ENCODE results near the gene RNF138. TPM values are rescaled to one million over a fixed set of nuclear protein-coding genes. Genes with fewer than 3 reads are reported as not detected.
"Not testable (repeated sequence)": the region's sequence is repeated elsewhere in the genome, so short reads cannot be mapped to it uniquely, and the experiment has no call there.

Gene RNF138
- total and polyA plus RNA-seq, 2 of the 13 experiments (the other 11 are each of a cell fraction or from before 2014, with no cell fraction given) = 14.6 to 33.6 TPM

DNA sequence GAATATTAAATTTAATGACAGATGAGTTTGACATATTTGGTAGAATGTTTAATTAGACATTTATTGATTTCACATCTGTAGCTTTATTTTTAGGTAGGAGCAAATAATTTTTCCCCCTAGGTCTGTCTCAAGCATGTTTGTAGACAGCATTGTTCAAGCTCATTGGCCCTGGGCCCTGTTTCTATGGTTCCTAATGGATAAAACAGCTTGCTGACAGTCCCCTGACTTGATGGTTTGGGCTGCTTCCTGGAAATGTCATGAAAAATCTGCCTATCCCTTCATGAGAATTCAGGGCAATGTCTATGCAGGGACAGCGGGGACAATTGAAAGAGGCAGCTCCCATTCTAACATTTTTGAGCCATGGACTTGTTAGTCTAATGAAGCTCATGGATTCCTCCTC is 83.6 kb downstream of the RNF138 start:
- H3K27me3 ChIP-seq (ENCODE audit: control insufficient read depth in 1 of 2, insufficient read depth in 2 of 2, low read length in 2 of 2) = no peaks in the 10 kb centered on the region
- in situ Hi-C loops (cut with HindIII; ENCODE audit: extremely low pct_ligation_motif_present, low pct_unique_long_range_greater_than_20kb) (no loop called here), intact Hi-C loops (cut with micrococcal nuclease; ENCODE audit: unreplicated experiment) (no loop called here)
- POLR2A ChIA-PET = no interaction called here
- no peak overlapping the region for H3K9ac ChIP-seq (ENCODE audit: insufficient read depth, low read depth, low read length)
- H3K27ac ChIP-seq (ENCODE audit: extremely low read length, insufficient read depth, low read length) = no peak overlapping the region
- no peak overlapping the region for H3K4me2 ChIP-seq (ENCODE audit: low read depth, low read length)
- H4K20me1 ChIP-seq (ENCODE audit: insufficient read depth, low read length) = no peaks in the 10 kb centered on the region
- ATAC-seq = no peak
- 62% methylated on average over 1 of the region's 1 CpG for WGBS (ENCODE audit: low lambda C conversion rate)
- no peak for FAIRE-seq
- TF ChIP-seq MXD3 (CRISPR knock-in tag; IDR thresholded peaks at IDR 0.05) (no peak), JDP2 (CRISPR knock-in tag; IDR thresholded peaks at IDR 0.05; ENCODE audit: borderline replicate concordance) (no peak), ERF (CRISPR knock-in tag; IDR thresholded peaks at IDR 0.05) (no peak), ONECUT2 (CRISPR knock-in tag; IDR thresholded peaks at IDR 0.05) (no peak), ZNF280B (CRISPR knock-in tag; IDR thresholded peaks at IDR 0.05; ENCODE audit: borderline replicate concordance) (no peak), HOXD1 (CRISPR knock-in tag; IDR thresholded peaks at IDR 0.05) (no peak)
- H3K36me3 ChIP-seq (replicated peaks in 1 of 2; ENCODE audit: control insufficient read depth in 1 of 2, insufficient read depth in 2 of 2, low read length in 2 of 2) = no peaks in the 10 kb centered on the region
- no peaks in the 10 kb centered on the region for H3K4me1 ChIP-seq (ENCODE audit: insufficient read depth, low read length)
- CTCF ChIA-PET (ENCODE audit: low intra/inter-chr PET ratio, low total read pairs) = no interaction called here
- no TSS peak for BruUV-seq (replicated peaks)
- H3K79me2 ChIP-seq (ENCODE audit: insufficient read depth, low read length) = no peaks in the 10 kb centered on the region
- no peak for DNase-seq (ENCODE audit: low spot score)
- no peak overlapping the region for H2AFZ ChIP-seq (ENCODE audit: low read length)
- no peak overlapping the region for H3K4me3 ChIP-seq (replicated peaks in 1 of 3; ENCODE audit: insufficient read depth in 1 of 3, low read depth in 2 of 3, low read length in 3 of 3)
- no peaks in the 10 kb centered on the region for H3K9me3 ChIP-seq (ENCODE audit: low read length)

GRCh38 chr18:32176745-32177144 is 85.1 kb downstream of the RNF138 start:
- H3K27me3 ChIP-seq (ENCODE audit: control insufficient read depth in 1 of 2, insufficient read depth in 2 of 2, low read length in 2 of 2); H4K20me1 ChIP-seq (ENCODE audit: insufficient read depth, low read length); H2AFZ ChIP-seq (ENCODE audit: low read length); H3K9ac ChIP-seq (ENCODE audit: insufficient read depth, low read depth, low read length); intact Hi-C loops (cut with micrococcal nuclease; ENCODE audit: unreplicated experiment); H3K27ac ChIP-seq (ENCODE audit: extremely low read length, insufficient read depth, low read length); ATAC-seq; H3K4me2 ChIP-seq (ENCODE audit: low read depth, low read length); DNase-seq (ENCODE audit: low spot score); POLR2A ChIA-PET; H3K36me3 ChIP-seq (replicated peaks in 1 of 2; ENCODE audit: control insufficient read depth in 1 of 2, insufficient read depth in 2 of 2, low read length in 2 of 2); H3K79me2 ChIP-seq (ENCODE audit: insufficient read depth, low read length); H3K4me1 ChIP-seq (ENCODE audit: insufficient read depth, low read length); CTCF ChIA-PET (ENCODE audit: low intra/inter-chr PET ratio, low total read pairs); FAIRE-seq; H3K9me3 ChIP-seq (ENCODE audit: low read length); in situ Hi-C loops (cut with HindIII; ENCODE audit: extremely low pct_ligation_motif_present, low pct_unique_long_range_greater_than_20kb); H3K4me3 ChIP-seq (replicated peaks in 1 of 3; ENCODE audit: insufficient read depth in 1 of 3, low read depth in 2 of 3, low read length in 3 of 3); BruUV-seq (replicated peaks): not testable (repeated sequence)
- WGBS (ENCODE audit: low lambda C conversion rate) = 72% methylated on average over 1 of the region's 1 CpG
